ENCODE measurements around the gene FAM3B.

FAM3B gene

GRCh38 chr21:41318218-41318617 is 1.6 kb downstream of the FAM3B start:
- TF ChIP-seq CTCF (IDR thresholded peaks at IDR 0.05; ENCODE audit: low read length, missing control alignments), result no peak
- no peak for DNase-seq (ENCODE audit: low read depth)
- H3K4me3 ChIP-seq (replicated peaks; ENCODE audit: low read depth, low read length), result no peak overlapping the region

- no peak overlapping the region for H3K4me3 ChIP-seq (replicated peaks; ENCODE audit: low read depth, low read length)
- DNase-seq (ENCODE audit: low read depth), result no peak
- TF ChIP-seq CTCF (IDR thresholded peaks at IDR 0.05; ENCODE audit: low read length, missing control alignments), result no peak
Measured at GRCh38 chr21:41319273-41319672, 2.7 kb downstream of the FAM3B start.

GRCh38 chr21:41321211-41321907 is 4.8 kb downstream of the FAM3B start:
- no peak for TF ChIP-seq CTCF (IDR thresholded peaks at IDR 0.05; ENCODE audit: low read length, missing control alignments)
- DNase-seq (ENCODE audit: low read depth), result no peak
- H3K4me3 ChIP-seq (replicated peaks; ENCODE audit: low read depth, low read length), result no peak overlapping the region

GRCh38 chr21:41321908-41322495 is 5.4 kb downstream of the FAM3B start:
- no peak for DNase-seq (ENCODE audit: low read depth)
- TF ChIP-seq CTCF (IDR thresholded peaks at IDR 0.05; ENCODE audit: low read length, missing control alignments), result no peak
- no peak overlapping the region for H3K4me3 ChIP-seq (replicated peaks; ENCODE audit: low read depth, low read length)

- no peak for DNase-seq (ENCODE audit: low read depth)
- H3K4me3 ChIP-seq (replicated peaks; ENCODE audit: low read depth, low read length), result no peak overlapping the region
- no peak for TF ChIP-seq CTCF (IDR thresholded peaks at IDR 0.05; ENCODE audit: low read length, missing control alignments)
Measured at GRCh38 chr21:41322496-41323382, 6.1 kb downstream of the FAM3B start.

GRCh38 chr21:41325138-41325912 is 8.7 kb downstream of the FAM3B start:
- H3K4me3 ChIP-seq (replicated peaks; ENCODE audit: low read depth, low read length), result no peak overlapping the region
- no peak for TF ChIP-seq CTCF (IDR thresholded peaks at IDR 0.05; ENCODE audit: low read length, missing control alignments)
- DNase-seq (ENCODE audit: low read depth), result no peak

Measured in fibroblast of pulmonary artery (primary cell).